Measurements from ENCODE around the gene ZDHHC19. TPM values are rescaled to one million over a fixed set of nuclear protein-coding genes. Genes with fewer than 3 reads are reported as not detected.

The ZDHHC19 gene
- total RNA-seq, 2 experiments from 2014 or later = not detected

DNA sequence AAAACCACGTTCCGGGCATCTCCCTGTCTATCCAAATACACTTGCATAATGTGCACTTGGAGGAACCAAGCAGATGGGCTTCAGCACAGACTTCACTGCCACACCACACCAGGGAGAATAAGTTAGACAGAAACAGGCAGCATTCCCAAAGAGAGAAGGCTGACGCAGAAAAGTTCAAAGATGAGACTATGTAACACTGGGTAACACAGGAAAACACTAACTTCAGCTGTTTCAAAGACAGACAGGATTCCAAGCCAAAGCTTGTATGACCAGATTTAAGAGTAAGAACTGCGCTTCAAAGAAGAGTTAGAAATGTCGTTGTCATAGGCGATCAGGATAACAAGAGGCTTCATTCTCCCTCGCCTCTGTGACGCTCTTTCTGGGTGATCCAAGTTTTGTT, 25.0 kb upstream of the ZDHHC19 start:
- DNase-seq = no peak
- H3K36me3 Mint-ChIP-seq (ENCODE audit: low read depth) = peaks cover 8% of the 10 kb centered on the region
- no peak overlapping the region for H3K4me3 Mint-ChIP-seq
- CTCF ChIA-PET = interaction anchor here (0.6 kb wide), 1 partner anchor 132 kb away, joined by 3 read pairs; no protein-coding TSS in a partner anchor
- H3K27me3 Mint-ChIP-seq (ENCODE audit: low read depth) = no peaks in the 10 kb centered on the region
- no peak overlapping the region for H3K27ac Mint-ChIP-seq
- peaks cover 12% of the 10 kb centered on the region for H3K4me1 Mint-ChIP-seq (ENCODE audit: low read depth)
- H3K9me3 Mint-ChIP-seq = no peaks in the 10 kb centered on the region
- intact Hi-C loops (cut with micrococcal nuclease) = no loop called here

DNA sequence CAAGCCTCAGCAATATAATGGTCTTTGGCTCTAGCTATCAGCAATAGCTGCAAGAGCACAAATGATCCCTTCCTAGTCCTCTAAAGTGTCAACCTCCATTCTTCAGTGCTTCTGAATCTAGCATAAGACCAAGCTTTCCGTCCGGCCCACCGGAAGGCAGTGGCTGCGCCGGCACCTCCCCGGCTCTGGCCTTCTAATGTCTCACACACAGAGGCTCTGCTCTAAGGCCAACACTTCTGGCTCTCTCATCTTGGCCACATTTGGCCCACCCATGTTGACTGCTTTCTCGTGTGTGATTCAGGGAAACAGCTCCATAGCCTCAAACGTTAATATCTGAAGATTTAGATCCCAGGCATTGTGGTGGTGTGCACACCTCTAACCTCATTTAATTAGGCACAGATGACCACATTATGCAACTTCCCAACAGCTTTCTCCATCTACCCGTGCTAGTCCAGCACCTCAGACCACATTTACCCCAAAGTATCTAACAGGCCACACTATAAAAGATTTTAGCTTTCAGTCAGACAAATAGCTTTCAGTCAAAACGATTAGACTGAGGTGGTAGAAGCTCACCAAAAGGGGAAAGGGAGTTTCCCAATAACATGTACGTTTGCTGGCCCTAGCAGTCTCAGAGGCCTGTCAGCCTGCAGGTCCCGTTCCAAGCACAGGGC, 24.4 kb upstream of the ZDHHC19 start:
- Mint-ChIP-seq H3K27me3 (ENCODE audit: low read depth) (no peaks in the 10 kb centered on the region), H3K4me1 (ENCODE audit: low read depth) (peaks cover 12% of the 10 kb centered on the region), H3K9me3 (no peaks in the 10 kb centered on the region), H3K27ac (no peak overlapping the region), H3K36me3 (ENCODE audit: low read depth) (peaks cover 8% of the 10 kb centered on the region), H3K4me3 (no peak overlapping the region)
- intact Hi-C loops (cut with micrococcal nuclease) = no loop called here
- CTCF ChIA-PET = interaction anchor here (0.6 to 1.4 kb wide), 3 partner anchors 21 to 287 kb away, joined by 3 to 5 read pairs (median 4); no protein-coding TSS in a partner anchor
- DNase-seq = no peak

DNA sequence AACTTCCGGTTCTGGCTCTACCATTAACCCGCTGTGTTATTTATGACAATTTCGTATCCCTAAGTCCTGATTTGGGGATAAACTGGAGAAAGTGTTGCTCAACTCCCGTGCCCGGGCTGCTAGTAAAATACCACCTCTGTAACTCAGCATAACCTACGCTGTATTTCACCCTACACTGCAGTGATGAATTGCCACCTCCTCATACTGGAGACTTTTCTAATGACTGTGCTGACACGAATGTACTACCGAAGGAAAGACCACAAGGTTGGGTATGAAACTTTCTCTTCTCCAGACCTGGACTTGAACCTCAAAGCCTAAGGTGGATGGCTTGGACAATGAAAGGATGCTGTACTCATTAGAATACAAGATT, 21.7 kb upstream of the ZDHHC19 start:
- Mint-ChIP-seq H3K36me3 (ENCODE audit: low read depth) (no peaks in the 10 kb centered on the region), H3K27ac (no peak overlapping the region), H3K4me3 (no peak overlapping the region), H3K27me3 (ENCODE audit: low read depth) (no peaks in the 10 kb centered on the region), H3K9me3 (no peaks in the 10 kb centered on the region), H3K4me1 (ENCODE audit: low read depth) (peaks cover 12% of the 10 kb centered on the region)
- intact Hi-C loops (cut with micrococcal nuclease) = no loop called here
- CTCF ChIA-PET = no interaction called here
- DNase-seq = no peak

DNA sequence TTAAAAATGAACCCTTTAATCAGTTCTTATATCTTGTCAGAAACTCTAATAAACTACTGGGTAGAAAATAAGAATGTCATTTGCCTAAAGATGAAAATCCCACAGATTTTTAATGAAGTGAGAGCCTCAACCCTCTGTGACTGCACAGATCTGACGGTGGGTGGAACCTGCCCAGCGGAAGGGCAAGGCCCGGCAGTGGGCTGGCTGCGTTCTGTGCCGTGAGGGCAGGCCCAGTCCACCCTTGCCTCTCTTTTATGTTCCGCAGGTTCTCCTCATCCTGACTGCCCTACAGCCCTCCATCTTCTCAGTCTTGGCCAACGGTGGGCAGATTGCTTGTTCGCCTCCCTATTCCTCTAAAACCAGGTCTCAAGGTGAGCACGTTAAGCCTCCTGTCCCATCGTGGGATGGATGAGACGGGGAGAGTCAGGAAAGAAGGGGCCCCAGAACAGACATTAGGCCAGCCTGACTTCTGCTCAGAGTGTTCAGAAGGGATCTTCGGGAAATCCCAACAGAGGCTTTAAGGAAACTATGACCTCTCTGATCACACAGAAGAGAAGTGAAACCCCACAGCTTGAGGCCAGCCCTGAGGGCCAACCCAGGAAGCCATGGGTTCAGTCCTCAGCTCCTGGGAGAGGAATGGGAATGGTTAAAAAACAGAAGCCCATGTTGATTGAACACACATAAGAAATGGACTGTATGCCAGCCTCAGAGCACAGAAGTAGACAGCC, 21.1 kb upstream of the ZDHHC19 start:
- no peaks in the 10 kb centered on the region for H3K27me3 Mint-ChIP-seq (ENCODE audit: low read depth)
- intact Hi-C loops (cut with micrococcal nuclease) = no loop called here
- H3K27ac Mint-ChIP-seq = no peak overlapping the region
- H3K36me3 Mint-ChIP-seq (ENCODE audit: low read depth) = no peaks in the 10 kb centered on the region
- no peak for DNase-seq
- H3K4me1 Mint-ChIP-seq (ENCODE audit: low read depth) = peaks cover 12% of the 10 kb centered on the region
- H3K4me3 Mint-ChIP-seq = no peak overlapping the region
- no peaks in the 10 kb centered on the region for H3K9me3 Mint-ChIP-seq
- CTCF ChIA-PET = no interaction called here

DNA sequence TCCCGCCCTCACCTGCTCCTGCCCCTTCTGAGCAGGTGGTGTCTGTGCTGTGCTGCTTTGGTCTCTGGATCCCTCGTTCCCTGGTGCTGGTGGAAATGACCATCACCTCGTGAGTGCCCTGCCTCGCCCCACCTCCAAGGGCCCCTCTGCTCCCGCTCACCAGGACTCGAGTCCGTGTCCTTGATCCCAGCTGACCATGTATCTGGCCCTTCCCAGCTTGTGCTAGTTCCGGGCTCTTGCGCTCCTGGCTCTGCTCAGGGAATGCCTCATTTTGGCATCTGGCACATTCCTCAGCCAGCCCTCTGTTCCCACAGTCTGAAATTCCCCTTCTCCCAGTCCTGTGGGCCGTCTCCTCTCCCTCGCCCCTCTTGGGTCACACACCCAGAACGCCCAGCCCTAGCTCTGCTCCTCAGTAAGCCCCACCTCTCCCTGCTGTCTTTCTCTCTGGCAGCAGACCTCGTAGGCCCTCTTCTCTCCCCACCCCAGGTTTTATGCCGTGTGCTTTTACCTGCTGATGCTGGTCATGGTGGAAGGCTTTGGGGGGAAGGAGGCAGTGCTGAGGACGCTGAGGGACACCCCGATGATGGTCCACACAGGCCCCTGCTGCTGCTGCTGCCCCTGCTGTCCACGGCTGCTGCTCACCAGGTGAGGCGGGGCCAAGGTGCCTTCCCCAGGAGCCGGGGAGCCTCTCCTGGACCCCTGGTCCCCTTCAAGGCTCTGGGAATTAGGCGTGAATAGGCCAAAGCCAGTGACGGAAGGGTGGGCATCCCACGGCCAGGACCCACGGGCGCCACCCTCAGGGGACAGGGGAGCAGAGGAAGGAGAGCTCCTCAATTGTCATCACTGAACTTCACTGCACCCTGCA, 16.7 kb upstream of the ZDHHC19 start:
- CTCF ChIA-PET = no interaction called here
- Mint-ChIP-seq H3K4me3 (no peak overlapping the region), H3K9me3 (no peaks in the 10 kb centered on the region), H3K27me3 (ENCODE audit: low read depth) (no peaks in the 10 kb centered on the region), H3K4me1 (ENCODE audit: low read depth) (peaks cover 10% of the 10 kb centered on the region), H3K27ac (no peak overlapping the region), H3K36me3 (ENCODE audit: low read depth) (no peaks in the 10 kb centered on the region)
- intact Hi-C loops (cut with micrococcal nuclease) = no loop called here
- no peak for DNase-seq

DNA sequence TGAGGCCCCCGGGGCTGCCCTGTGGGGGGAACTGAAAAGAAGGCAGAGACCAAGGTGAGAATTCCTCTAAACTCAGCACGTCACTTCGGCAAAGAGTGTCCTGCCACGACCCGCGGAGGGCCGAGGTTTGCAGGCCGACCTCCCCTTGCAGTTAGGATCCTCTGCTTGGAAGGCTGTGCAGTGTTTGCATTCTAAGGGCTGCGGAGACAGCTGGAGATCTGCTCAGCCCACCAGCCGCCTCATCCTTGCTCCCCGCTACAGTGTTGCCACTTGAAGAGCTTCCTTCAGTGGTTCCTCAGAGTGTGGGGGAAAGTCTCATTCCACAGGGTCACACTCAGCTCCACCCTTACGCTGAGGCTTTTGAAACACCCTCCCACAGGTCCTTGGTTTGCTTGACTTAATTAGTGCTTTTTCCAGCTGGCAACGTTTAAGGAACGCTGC, 15.9 kb upstream of the ZDHHC19 start:
- Mint-ChIP-seq H3K9me3 (no peaks in the 10 kb centered on the region), H3K4me3 (no peak overlapping the region), H3K27me3 (ENCODE audit: low read depth) (no peaks in the 10 kb centered on the region), H3K4me1 (ENCODE audit: low read depth) (peaks cover 2% of the 10 kb centered on the region), H3K36me3 (ENCODE audit: low read depth) (no peaks in the 10 kb centered on the region), H3K27ac (no peak overlapping the region)
- CTCF ChIA-PET = no interaction called here
- DNase-seq = no peak
- intact Hi-C loops (cut with micrococcal nuclease) = no loop called here

DNA sequence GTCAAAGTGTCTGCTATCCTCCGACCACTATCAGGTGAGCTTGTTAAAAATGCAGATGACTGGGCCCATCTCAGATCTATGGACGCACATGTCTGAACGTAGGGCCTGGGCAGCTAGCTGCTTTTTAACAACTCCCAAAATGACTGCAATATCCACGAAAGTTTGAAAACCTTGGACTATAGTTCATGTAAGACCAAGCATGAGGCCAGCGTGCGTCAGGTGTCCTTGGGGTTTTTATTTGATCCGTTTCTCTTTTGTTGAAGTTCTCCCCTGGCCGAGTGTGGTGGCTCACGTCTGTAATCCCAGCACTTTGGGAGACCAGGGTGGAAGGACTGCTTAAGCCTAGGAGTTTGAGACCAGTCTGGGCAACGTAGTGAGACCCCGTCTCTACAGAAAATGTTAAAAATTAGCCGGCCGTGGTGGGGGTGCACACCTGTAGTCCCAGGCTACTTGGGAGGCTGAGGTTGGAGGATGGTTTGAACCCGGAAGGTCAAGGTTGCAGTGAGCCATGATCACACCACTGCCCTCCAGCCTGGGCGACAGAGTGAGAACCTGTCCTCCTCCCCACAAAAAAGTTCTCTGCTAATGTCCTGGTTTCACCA, 14.7 kb upstream of the ZDHHC19 start:
- no peak overlapping the region for H3K27ac Mint-ChIP-seq
- DNase-seq = no peak
- no peaks in the 10 kb centered on the region for H3K27me3 Mint-ChIP-seq (ENCODE audit: low read depth)
- H3K36me3 Mint-ChIP-seq (ENCODE audit: low read depth) = no peaks in the 10 kb centered on the region
- no peaks in the 10 kb centered on the region for H3K9me3 Mint-ChIP-seq
- CTCF ChIA-PET = interaction anchor here (0.6 kb wide), 1 partner anchor 141 kb away, joined by 3 read pairs; no protein-coding TSS in a partner anchor
- intact Hi-C loops (cut with micrococcal nuclease) = no loop called here
- no peaks in the 10 kb centered on the region for H3K4me1 Mint-ChIP-seq (ENCODE audit: low read depth)
- no peak overlapping the region for H3K4me3 Mint-ChIP-seq

DNA sequence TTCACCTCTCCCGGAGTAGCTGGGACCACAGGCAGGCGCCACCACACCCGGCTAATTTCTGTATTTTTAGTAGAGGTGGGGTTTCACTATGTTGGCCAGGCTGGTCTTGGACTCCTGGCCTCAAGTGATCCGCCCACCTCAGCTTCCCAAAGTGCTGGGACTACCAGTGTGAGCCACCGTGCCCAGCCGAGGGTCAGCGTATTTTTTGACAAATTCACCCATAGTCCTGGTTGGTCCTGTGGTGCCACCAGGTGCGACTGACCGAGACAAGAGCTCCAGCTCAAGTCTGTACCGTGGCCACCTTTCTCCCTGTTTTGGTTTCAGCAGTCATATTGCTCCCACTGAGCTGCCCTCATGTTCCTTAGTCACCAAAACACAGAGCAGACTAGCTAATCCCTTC, 13.9 kb upstream of the ZDHHC19 start:
- Mint-ChIP-seq H3K4me3 (no peak overlapping the region), H3K27ac (no peak overlapping the region), H3K4me1 (ENCODE audit: low read depth) (peaks cover 2% of the 10 kb centered on the region), H3K27me3 (ENCODE audit: low read depth) (no peaks in the 10 kb centered on the region), H3K9me3 (no peaks in the 10 kb centered on the region), H3K36me3 (ENCODE audit: low read depth) (no peaks in the 10 kb centered on the region)
- DNase-seq = no peak
- CTCF ChIA-PET = interaction anchor here (0.6 kb wide), 1 partner anchor 21 kb away, joined by 4 read pairs; no protein-coding TSS in a partner anchor
- intact Hi-C loops (cut with micrococcal nuclease) = no loop called here

DNA sequence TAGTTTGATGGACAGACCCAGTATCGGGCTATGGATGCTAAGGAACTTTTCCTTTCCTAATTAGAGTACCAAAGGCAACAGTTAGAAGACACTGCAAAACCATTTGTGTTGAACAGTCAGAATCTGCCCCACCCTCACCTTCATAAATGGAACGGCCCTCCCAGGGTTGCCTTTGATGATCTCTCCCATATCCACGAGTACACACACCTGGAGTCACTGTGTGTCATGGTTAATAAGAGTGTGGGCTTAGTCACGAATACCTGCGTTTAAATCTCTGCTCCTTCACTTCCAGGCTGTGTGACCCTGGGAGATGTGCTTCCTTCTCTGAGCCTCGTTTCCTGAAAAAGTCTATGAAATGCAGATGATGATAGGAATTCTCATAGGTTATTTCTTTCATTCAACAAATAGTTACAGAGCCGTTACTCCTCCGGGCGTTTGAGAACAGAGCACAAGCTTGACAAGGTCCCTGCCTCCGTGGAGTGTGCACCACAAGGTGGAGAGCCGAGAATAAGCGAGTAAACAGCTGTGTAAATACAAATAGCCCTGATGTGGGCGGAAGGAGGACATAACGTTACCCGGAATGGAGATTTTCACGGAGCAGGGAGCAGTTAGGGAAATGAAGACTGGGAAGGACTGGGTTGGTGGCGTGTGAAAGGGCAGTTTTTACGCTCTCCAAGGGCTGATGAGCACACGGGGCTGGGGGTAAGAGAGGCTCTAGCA, 11.8 kb upstream of the ZDHHC19 start:
- Mint-ChIP-seq H3K27me3 (ENCODE audit: low read depth) (no peaks in the 10 kb centered on the region), H3K27ac (no peak overlapping the region), H3K4me3 (no peak overlapping the region), H3K9me3 (no peaks in the 10 kb centered on the region), H3K36me3 (ENCODE audit: low read depth) (no peaks in the 10 kb centered on the region), H3K4me1 (ENCODE audit: low read depth) (peaks cover 19% of the 10 kb centered on the region)
- DNase-seq = no peak
- CTCF ChIA-PET = interaction anchor here (0.6 kb wide), 1 partner anchor 195 kb away, joined by 3 read pairs; no protein-coding TSS in a partner anchor
- intact Hi-C loops (cut with micrococcal nuclease) = no loop called here

DNA sequence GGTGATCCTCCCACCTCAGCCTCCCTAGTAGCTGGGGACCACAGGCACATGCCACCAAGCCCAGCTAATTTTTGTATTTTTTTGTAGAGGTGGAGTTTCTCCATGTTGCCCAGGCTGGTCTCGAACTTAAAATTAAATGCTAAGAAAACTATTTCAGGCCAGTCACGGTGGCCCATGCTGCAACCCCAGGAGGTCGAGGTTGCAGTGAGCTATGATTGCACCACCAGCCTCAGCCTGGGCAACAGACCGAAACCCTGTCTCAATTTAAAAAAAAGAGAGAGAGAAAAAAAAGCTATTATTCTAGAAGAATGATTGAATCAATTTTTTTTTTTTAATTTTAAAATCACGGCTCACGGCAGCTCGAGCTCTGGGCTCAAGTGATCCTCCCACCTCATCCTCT, 9.8 kb upstream of the ZDHHC19 start:
- intact Hi-C loops (cut with micrococcal nuclease) = no loop called here
- H3K27ac Mint-ChIP-seq = no peak overlapping the region
- no peaks in the 10 kb centered on the region for H3K27me3 Mint-ChIP-seq (ENCODE audit: low read depth)
- DNase-seq = no peak
- no peak overlapping the region for H3K4me3 Mint-ChIP-seq
- H3K9me3 Mint-ChIP-seq = no peaks in the 10 kb centered on the region
- H3K4me1 Mint-ChIP-seq (ENCODE audit: low read depth) = peaks cover 26% of the 10 kb centered on the region
- H3K36me3 Mint-ChIP-seq (ENCODE audit: low read depth) = no peaks in the 10 kb centered on the region
- CTCF ChIA-PET = interaction anchor here (0.6 to 3.1 kb wide), 5 partner anchors 61 to 308 kb away, joined by 3 to 11 read pairs (median 3); no protein-coding TSS in a partner anchor

DNA sequence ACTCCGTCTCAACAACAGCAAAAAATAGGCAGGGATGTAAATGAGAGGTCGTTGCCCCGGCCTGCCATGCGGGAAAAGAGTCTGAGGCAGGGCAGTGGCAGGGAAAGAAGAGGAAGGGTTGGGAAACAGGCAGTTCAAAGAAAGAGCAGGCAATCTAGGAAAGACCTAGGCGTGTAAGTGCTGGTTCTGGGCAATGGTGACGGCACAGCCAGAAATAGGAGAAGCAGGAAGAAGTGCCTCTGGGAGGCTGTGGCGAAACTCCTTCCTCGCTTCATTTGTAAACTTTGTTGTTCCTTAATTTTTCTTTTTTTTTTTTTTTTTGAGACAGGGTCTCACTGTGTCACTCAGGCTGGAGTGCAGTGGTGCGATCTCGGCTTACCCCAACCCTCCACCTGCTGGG, 9.4 kb upstream of the ZDHHC19 start:
- CTCF ChIA-PET = interaction anchor here (0.7 to 3.1 kb wide), 2 partner anchors 61 to 147 kb away, joined by 3 to 11 read pairs; no protein-coding TSS in a partner anchor
- Mint-ChIP-seq H3K27me3 (ENCODE audit: low read depth) (no peaks in the 10 kb centered on the region), H3K27ac (peak overlapping the region; percentile 36), H3K9me3 (no peaks in the 10 kb centered on the region), H3K4me3 (no peak overlapping the region), H3K4me1 (ENCODE audit: low read depth) (peaks cover 26% of the 10 kb centered on the region), H3K36me3 (ENCODE audit: low read depth) (no peaks in the 10 kb centered on the region)
- DNase-seq = no peak
- intact Hi-C loops (cut with micrococcal nuclease) = no loop called here

Measured in activated naive CD4-positive, alpha-beta T cell treated with anti-CD3 and anti-CD28 coated beads for 36 hours (primary cell).